GM18861 (cell line): ENCODE data around the gene PABPC1L.
A peak's percentile ranks its signal among the peaks of the same experiment; 100 is the strongest.

Experiments used
- ATAC-seq: cut with Tn5 transposase; IDR thresholded peaks from one replicate; pipeline ENCODE4 v1.9.1; 2021; ENCODE audit not compliant: unreplicated experiment

PABPC1L gene

GRCh38 chr20:44966030-44966961 lies 56.4 kb downstream of the PABPC1L start, which contains the start of gene STK4:
STK4 (plus strand) TSS chr20:44966512; CDS start chr20:44966569, 57 bp downstream.
- peak; percentile 53 for ATAC-seq

- ATAC-seq, result no peak
Observed at GRCh38 chr20:44967207-44967807, 57.4 kb downstream of the PABPC1L start.

DNA sequence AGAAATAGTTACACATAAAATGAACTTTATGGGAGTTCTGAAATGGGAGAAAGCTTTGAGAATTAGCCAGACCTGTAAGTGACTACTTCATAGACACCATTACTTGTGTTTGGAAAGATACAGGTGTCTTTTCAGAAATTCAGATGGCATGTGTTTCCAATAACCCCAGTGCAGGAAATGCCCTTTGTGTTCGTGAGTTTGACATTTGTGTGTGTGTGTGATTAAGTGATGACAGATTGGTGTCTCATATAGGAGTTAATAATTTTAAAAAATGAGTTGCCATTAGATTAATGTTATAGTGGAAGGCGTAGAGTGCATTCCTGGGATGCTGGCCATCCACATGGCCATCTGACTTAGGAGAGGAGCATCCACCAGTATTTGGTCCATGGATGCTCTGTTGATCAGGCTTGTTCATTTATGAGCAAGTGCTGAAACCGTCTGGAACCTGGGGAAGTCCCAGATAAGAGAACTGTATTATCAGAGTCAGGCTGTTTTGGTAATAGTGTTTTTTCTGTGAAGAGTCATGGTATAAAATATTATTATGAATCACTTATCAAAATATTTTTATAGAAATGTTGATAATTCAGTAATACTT lies 59.5 kb downstream of the PABPC1L start:
- no peak for ATAC-seq

- no peak for ATAC-seq
Observed at GRCh38 chr20:44970243-44970757, 60.4 kb downstream of the PABPC1L start.

DNA sequence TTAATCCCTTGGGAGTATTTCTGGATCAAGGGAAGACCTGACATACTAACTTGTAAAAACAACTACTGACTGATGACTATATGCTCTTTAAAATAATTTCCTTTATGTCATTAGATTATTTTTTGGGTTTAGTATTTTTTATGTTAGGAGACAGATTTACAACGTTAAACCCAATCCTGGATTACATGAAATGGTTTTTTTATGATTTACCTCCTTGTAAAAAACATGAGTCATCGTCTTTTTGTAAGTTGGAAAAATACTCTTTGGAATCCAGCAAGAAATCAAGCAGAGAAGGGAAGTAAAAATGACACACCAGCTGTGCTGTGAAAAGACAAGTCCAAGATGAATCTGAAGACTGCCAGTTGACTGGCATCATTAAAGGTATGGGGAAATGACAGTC lies 63.2 kb downstream of the PABPC1L start:
- ATAC-seq, result no peak

DNA sequence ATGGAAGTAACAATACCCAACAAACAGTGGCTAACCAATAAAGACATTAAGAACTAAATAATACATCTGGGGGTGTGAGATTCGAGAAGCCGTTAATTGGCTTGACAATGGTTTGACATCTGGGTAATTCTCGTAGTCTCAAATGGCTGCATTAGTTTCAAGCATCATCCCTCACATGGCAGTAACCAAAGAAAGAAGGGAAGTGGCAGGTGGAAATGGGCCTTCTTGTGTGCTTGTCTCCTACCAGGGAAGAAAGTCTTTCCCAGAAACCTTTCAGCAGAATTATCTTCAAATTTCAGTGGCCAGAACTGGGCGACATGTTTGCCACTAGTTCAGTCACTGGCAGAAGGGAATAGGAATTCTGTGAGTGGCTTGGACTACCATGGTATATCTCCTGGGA lies 66.8 kb downstream of the PABPC1L start:
- ATAC-seq, result no peak

GRCh38 chr20:44979090-44979621 lies 69.3 kb downstream of the PABPC1L start:
- peak; percentile 69 for ATAC-seq

DNA sequence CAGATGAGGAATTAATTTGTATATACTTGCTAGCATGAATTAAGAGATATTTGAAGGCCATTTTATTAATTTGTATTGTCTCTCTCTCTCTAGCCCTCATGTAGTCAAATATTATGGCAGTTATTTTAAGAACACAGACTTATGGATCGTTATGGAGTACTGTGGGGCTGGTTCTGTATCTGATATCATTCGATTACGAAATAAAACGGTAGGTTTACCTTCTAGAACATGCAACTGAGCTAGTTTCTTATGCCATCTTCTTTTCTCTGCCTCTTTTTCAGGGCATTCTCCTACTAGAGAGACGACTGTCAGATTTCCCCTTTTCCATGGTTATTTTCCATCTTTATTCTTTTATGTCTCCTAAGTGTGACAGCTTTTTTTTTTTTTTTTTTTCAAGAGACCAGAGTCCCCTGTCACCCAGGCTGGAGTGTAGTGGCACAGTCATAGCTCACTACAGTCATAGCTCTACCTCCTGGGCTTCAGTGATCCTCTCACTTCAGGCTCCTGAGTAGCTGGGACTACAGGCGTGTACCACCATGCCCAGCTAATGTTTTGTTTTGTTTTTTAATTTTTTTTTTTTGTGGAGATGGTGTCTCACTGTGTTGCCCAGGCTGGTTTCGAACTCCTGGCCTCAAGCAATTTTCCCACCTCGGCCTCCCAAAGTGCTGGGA lies 72.0 kb downstream of the PABPC1L start:
- no peak for ATAC-seq

DNA sequence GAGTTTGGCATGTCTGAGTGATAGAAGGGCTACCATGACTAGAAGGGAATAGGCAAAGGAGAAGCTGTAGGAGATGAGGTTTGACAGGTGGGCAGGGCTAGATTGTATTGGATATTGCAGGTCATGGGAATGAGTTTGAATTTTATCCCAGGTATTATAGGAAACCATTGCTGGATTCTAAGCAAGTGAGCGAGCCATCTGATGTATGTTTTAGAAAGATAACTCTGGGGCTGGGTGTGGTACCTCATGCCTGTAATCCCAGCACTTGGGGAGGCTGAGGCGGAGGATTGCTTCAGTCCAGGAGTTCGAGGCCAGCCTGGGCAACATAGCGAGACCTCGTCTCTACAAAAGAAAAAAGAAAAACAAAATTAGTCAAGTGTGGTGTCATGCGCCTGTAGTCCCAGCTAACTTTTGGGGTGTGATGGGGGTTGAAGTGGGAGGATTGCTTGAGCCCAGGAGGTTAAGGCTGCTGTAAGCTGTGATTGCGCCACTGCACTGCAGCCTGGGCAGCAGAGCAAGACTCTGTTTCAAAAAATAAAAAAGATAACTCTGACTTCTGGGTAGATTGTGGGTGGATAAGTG lies 73.3 kb downstream of the PABPC1L start:
- no peak for ATAC-seq

- no peak for ATAC-seq
Observed at GRCh38 chr20:44988631-44989171, 78.8 kb downstream of the PABPC1L start.
